Stimulated activated CD4-positive, alpha-beta T cell treated with anti-CD3 and anti-CD28 coated beads, TNF-alpha, amount 100 ng/mL, for 24 hours (primary cell): ENCODE results near the gene SAMD4A.

Source experiments
- DNase-seq, 3 experiments: peaks; one replicate each; pipeline ENCODE4 v3.0.0-alpha.2; 2020; ENCODE audit warnings: low read depth in 3 of 3

The SAMD4A gene

DNA sequence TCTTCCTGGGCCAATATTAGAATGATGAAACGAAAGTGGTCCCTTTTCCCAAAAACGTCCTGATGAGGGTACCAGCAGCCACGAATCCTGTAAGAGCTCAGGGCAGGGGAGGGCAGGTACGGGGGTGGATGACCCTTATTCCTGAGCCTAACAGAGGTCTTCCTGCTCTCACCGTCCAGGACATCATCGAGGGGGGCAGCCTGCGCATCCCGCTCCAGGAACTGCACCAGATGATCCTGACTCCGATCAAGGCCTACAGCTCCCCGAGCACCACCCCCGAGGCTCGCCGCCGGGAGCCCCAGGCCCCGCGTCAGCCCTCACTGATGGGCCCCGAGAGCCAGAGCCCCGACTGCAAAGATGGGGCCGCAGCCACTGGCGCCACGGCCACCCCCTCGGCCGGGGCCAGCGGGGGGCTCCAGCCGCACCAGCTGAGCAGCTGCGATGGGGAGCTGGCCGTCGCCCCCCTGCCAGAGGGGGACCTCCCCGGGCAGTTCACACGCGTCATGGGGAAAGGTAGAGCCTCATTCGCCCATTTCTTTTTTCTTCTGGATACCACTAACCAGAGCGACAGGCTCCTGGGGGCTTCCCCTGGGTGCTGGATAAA, 193.2 kb downstream of the SAMD4A start:
- no peak for DNase-seq

DNA sequence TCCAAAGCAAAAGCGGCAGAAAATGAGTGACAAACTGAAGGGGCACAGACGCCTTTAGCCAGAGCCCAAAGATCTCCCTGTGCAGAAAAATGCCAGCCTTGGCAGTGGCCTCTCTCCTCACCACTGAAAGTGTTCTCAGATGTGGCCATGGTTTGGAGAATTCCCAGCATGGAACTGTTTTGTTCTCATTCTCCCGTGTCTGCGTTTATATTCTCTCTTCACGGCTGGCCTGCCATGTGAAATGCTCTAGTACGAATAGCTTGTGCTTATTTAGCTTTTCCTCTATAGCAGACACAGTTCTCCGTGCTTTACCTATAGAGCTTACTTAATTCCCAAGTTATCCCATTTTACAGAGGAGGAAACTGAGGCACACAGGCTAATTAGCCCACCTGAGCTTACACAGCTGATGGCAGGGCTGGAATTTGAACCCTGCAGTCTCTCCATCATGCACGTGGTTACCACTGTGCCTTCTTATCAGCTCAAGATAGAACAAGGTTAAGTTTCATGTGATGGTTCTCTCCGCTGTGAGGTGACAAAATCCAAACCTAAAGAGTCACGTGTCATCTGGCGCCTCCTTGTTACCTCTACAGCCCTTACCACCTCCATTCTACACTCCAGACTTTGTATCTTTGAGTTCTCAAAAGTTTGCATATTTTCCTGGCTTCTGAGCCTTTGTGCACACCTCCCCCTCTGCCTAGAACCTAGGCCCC, 194.1 kb downstream of the SAMD4A start:
- no peak for DNase-seq

DNA sequence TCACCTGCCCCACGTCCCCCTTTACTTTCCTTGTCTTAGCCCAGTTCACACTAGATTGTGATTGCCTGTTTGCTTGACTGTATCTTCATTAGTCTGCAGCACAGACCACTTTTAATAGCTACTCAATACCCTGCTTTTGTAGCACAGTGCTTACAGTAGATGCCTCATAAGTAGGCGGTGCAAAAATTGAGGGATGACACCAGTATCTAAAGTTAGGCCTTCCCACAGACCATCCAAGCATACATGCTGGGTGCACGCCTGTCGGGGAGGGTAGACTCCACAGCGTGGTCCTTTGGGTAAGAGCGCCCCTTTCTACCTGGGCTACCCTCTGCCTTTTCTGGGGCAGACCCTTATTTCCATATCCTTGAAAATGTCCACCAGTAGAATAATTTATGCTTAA, 194.9 kb downstream of the SAMD4A start:
- no peak for DNase-seq

DNA sequence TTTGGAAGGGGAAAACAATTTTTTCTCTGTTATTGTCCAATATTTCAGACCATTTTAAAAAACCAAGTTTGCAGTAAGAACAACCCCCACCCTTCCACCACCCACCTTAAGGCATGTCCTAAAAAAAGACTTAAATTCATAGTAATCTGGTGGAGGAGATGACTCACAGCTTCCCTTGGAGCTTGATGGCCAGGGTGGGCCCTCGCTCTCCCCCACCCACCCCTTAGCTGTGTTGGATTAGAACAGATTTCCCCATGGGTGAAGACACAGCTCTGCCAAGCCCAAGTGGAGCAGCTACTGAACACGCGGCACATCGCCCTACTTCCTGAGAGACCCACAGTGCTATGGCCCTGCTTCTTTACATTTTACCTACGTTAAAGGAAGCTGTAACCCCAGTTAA, 195.4 kb downstream of the SAMD4A start:
- DNase-seq = no peak

DNA sequence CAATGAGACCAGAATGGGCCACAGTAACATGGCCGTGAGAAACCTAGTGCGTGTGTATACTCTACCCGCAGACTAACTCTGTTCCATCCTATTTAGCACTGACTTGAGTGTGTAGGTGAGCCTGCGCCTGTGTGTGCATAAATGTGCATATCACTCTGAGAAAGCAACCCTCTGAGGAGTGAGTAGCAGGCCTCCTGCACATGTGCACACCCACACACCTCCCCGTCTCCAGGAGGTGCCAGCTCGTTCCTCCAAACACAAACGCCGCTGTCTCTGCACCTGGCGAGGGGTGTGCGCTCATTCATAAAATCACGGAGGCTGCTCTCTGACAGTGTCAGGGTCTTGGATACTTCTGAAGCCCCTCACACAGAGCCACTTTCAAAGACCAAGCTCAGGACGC, 196.8 kb downstream of the SAMD4A start:
- no peak for DNase-seq

DNA sequence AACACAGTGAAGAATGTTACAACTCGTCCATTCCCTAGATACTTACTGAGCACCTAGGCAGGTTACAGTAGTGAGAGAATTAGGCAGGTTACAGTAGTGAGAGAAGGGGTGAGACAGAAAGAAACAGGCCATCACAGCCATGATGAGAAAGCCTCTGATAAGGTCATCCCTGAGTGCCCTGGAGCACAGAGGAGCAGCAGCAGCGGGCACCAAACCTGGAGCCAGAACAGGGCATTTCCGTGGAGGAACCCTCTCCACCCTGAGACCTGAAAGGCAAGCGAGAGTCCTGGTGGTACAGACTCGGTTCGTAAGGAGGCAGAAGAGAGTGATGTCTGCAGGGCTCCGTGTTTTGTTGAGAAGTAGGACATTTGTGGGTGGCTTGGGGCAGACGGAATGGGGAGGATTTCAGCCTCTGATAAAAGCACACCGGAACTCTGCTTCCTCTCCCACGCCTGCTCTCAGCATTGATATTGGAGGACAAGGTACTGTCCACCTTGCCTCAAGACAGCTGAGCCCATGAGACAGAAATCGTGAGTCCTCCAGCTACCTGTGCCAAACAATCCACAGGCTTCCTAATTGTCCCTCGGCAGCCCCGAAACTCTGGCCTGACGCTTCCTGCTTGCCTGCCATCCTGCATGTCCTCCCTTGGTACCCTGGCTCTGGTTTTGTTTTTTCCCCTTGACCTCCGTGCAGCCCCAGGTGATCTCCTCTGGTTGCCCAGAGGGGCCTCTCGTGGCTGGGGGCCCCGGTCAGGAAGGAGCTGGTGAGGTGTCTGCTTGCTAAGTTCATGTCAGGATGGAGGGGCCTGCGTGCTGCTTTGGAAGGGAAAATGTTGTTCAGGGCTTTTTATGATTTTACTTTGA, 199.6 kb downstream of the SAMD4A start:
- peak in 1 of 3 experiments; percentile 22 for DNase-seq

DNA sequence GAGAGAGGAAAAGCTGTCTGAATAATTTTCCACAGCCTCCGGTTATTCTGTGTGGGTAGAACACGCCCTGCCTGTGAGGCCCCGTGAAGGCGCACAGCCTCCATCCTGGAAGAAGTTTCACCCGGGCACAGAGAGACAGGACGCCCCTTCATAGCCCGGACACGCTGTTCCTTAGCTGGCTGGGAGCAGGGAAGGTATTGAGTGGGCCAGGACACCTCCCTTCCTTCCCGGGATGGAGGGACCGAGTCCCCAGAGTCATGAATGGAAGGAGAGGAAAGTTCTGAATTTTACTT, 200.2 kb downstream of the SAMD4A start:
- no peak for DNase-seq

DNA sequence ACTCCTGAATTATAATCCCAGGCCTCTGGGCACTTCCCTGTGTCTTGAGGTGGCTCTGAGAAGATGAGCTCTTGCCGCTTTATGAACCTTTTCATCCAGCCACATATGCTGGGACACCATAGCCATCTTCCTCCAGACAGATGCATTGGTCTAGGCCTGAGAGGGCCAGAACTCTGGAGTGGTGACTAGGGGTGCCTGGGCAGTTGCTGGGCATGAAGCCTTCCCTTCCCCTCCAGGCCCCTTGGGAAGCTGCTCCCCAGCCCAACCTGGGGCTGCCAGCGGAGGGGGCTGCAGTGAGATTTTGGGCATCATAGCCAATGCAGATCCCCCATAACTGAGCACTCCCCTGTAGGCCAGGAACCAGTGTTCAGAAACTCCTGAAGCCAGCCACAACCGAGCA, 200.5 kb downstream of the SAMD4A start:
- DNase-seq = no peak

DNA sequence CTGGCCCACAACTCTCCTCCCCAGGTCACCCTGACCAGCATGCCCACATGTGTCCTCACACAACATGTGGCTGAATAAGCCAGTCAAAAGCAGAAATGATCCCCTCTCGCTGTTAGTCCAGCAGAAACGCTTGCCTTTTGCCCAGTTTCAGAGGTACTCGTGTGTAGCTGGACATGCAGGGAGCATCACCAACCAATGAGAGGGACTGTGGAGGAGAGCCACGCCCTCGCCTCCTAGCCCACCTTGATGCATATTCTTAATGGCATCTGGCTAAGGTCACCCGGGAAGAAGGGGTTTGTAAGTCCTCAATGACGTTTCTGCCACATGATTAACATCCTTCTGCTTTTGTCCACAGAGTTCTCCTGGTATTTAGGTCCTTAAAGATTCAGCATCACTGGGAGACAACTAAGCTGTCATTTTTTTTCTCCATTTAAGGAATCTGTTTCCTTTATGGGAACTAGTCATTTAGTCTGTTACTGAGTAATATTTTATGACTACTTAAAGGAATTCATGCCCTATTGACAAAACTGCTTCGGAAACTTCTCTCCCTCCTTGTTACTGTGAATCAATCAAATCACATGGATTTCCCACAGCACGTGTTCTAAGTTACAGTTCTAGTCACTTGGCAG, 201.7 kb downstream of the SAMD4A start:
- DNase-seq = no peak

DNA sequence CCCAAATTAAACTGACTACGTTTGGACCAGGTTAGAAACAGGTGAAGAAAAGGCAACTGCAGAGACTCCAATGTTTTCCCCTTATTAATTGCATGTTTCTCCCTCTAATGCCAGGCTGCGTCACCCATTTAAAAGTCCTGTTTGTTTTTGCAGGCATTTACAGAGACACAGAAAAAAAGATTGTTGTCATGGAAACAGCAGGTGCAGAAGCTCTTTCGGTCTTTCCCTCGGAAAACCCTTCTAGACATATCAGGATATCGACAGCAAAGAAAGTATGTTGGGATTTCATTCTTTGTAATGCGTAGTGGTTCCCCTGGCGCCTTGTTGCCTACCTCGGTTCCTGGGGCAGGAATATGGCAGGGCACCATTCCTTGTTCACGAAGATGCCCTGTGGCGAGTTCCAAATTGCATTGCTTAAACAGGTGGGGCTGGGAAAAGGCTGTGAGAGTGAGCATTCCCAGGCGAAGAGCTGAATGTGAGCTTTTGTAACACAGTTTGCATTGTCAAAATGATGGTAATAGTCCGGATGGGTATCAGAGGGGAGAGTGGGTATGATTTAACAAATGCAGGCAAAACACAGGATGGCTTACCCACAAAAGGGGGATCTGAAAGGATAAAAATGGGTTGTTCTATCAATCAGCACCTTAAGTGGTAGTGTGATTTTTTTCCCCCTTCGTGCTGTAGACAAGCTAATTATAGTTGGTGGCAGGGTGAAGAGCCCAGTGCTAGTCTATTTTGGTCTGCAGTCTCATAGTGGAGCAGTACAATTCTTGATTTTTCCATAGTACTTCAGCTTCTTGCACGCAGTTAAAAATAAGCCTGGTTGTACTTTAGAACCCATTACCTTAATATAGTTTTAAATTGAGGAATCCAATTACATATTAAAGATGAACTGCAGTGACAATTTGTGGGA, 203.3 kb downstream of the SAMD4A start:
- DNase-seq = no peak

DNA sequence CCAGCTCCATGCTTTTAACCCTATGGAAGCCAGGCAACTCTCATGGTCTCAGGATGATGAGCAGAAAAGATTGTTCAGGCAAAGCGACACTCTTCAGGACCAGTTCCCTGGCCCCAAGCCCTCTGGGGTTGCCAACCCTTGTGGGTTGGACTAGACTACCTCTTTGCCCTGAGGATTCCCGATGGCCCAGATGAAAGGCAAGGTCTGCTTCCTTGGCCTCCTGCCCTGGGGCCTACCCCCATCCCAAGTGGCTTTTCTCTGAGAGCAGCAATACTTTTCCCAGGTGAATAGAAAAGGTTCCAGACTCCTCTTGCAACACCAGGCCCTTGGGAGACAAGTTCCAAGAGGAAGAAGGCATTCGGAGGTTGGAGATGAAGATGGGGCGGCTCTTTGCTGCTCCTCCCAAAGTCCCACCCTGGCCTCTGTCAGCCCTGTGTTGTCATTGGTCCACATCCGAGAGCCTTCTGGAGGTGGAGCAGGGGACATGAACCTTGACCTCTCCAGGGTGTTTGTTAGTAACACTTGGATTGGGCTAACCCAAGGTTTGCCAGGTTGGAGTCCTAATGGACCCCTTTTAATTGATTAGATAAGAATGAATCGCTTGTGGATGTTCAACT, 204.6 kb downstream of the SAMD4A start:
- no peak for DNase-seq

DNA sequence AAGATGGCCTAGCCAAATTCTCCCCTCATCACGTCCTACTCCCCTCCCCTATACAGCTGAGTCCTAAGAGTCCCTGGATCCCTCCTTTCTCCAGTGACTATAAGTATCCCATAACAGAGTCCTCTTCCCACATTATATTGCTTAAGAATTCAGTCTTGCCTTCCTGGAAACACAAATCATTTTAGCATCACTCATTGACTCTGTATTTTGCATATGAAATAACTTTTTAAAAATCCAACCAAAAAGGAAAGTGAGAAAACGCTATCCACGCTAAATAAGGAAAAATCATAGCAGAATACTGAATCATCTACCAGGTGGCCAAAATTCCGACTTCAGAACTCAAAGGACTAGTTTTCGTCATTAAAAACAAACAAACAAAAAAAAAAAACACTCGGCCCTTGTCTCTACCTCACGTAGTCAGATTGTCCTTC, 205.5 kb downstream of the SAMD4A start:
- DNase-seq = no peak

DNA sequence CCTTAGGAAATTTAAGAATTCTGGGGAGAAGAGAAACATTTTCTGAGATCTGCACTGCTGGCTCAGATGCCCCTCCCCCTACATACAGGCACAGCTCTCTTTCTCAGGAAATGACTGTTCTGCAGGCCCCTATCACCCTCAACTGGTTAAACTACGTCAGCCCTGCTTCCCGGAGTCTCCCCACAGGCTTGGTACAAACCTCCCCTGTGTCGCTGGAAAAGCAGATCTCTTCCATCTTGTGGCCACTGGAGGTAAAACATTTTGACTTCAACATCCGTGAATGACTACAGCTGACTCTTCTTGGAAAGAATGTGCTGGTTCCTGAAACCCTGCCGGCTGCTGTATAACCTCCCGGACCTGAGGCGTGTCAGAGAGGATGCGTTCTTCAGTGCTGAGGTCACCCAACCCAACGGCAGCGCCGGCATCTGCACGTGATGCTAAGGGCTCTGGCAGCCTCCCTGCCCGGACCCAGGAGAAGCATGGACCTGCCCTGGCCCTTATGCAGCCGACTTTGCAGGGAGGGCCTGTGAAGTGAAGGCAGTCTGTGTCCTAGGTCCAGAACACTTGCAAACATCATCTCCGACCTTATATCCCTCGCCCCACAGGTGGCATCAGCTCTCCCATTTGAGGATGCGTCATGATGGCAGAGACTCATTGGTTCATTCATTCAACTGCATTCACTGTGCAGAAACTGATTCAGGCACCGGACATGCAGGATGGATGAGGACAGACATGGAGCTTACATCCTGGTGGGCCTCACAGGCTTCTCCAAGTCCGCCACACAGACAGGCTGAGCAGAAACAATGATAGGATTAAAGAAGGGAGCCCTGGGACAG, 206.5 kb downstream of the SAMD4A start:
- peak; percentile 49 to 79 (median 59) for DNase-seq

DNA sequence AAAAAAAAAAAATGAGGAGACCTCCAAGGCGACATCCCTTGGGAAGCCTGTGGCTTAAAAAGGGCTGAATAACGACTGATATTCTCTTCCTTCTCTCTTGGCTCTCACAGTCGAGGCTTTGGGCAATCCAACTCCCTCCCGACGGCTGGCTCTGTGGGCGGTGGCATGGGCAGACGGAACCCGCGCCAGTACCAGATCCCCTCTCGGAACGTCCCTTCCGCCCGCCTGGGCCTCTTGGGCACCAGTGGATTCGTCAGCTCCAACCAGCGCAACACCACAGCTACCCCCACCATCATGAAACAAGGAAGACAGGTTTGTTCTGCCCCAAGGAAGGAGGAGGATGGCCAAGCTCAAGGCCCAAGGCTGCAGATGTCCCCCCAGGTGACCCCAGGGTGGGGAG, 207.9 kb downstream of the SAMD4A start:
- DNase-seq = no peak

DNA sequence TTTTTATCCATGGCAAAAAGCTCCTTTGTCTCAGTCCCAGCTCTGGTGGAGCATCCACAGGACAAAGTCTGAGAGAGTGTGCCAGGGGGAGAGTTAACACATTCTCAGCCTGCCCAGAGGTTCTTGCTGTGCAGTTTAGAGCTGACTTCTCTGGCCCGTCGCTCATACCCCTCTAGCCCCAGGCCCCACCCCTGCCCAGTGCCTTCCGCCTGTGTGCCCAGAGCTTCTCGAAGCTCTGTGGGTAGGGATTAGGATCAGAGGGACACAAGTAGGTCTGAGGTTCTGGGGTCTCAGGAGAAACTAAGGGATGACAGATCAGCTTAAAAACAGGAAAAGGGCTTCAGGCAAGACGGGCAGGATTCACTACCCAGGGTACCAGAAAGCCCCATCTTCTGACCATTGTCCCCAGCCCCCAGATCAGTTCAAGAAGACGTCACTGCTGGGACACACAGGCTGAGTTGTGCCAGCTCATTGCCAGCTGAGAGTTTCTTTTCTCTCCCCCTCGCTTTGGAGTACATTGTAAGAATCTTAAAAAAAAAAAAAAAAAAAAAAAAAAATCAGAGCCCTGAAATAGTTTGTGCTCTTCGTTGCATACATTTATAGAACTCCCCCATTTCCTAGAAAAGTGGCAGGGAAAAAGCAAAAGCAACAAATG, 208.7 kb downstream of the SAMD4A start:
- no peak for DNase-seq

DNA sequence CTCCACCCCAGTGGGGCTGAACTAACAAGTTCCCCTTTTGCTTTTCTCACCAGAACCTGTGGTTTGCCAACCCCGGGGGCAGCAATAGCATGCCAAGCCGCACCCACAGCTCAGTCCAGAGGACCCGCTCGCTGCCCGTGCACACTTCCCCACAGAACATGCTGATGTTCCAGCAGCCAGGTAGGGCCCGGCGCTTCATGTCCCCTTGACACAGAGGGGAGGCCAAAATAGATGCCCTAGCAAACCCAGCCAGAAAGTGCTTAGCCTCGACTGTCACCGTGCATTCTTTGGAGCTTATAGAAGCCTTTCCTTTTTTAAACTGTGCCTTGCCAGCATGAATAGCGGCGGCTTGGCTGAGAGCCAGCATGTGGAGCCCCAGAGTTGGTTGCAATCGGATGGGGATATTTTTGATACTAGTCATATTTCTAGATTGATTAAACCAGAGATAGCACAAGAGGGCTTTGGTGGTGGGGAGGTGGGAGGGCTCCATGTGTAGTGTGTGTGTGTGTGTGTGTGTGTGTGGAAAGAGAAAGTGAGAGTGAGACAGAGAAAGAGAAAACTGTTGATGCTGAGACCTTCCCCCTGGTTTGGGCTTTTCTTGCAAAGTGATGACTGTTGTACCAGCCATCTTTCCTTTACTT, 209.6 kb downstream of the SAMD4A start:
- peak; percentile 57 to 88 (median 64) for DNase-seq

DNA sequence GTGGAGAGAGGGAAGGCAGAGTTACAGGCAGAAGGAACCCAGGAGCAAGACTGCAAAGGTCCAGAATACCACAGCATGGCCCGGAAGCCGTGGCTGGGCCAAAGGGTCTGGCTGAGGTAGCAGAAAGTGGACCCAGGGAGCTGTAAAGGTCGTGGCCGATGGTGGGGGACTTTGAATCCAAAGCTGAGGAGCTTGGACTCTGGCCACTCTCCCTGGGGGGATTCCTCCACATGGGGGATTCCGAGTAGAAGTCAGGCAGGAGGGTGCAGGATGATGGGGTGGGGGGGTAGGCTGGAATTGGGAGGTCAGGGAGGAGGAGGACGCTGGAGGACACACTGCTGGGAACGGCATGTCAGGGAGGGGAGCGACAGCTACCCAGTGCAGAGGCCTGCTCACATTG, 210.5 kb downstream of the SAMD4A start:
- no peak for DNase-seq

DNA sequence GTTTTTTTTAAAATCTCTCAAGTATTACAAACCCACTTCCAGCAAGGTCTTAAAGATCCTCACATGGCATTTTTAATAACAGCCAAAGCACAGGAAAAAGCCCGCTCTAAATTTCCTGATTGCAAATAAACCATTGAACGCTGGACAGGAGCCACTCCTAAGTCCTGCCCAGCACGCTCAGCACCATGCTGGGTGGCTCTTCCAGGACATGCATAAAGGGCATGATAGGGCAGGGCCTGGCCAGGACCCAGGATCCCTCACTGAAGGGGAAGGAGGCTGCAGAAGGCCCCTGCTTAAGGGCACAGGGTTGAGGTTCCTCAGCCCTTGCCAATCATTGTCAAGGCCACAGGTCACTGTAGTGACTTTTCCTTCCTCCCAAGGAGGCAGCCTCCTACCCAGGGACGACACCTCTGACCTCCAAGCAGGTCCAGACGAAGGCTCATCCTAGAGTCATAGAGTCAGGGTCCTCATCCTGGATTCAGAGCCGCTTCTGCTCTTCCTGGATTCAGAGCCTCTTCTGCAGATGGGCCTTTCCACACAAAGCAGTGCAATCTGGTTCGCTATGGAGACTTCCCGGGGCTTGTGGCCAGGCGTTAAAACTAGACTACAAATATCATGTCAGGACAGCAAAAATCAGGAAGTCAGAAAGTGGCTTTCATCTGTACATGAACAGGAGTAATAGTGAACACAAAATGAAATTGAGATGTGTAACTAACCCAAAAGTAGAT, 211.9 kb downstream of the SAMD4A start:
- DNase-seq = no peak
